GM19328 (cell line): ENCODE data around the gene TNS2.
"Not testable (repeated sequence)": the region's sequence is repeated elsewhere in the genome, so short reads cannot be mapped to it uniquely, and the experiment has no call there.

Source experiments
- ATAC-seq: cut with Tn5 transposase; IDR thresholded peaks from one replicate; pipeline ENCODE4 v1.9.1; 2021; ENCODE audit warnings: mild to moderate bottlenecking, moderate library complexity; ENCODE audit not compliant: unreplicated experiment

Gene TNS2

DNA sequence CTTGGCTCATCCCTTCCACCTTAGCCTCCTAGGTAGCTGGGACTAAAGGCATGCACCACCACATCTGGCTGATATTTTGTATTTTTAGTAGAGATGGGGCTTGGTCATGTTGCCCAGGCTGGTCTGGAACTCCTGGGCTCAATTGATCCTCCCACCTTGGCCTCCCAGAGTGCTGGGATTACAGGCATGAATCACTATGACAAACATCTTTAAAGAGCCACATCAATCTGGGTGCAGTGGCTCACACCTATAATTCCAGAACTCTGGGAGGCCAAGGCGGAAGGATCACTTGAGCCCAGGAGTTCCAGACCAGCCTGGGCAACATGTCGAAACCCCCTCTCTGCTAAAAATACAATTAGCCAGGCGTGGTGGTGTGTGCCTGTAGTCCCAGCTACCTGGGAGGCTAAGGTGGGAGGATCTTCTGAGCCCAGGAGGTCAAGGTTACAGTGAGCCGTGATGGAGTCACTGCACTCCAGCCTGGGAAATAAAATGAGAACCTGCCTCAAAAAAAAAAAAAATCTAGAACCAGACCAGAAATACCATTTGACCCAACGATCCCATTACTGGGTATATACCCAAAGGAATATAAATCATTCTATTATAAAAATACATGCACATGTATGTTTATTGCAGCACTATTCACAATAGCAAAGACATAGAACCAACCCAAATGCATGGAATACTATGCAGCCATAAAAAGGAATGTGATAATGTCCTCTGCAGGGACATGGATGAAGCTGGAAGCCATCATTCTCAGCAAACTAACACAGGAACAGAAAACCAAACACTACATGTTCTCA lies 45.1 kb downstream of the TNS2 start:
- not testable (repeated sequence) for ATAC-seq

DNA sequence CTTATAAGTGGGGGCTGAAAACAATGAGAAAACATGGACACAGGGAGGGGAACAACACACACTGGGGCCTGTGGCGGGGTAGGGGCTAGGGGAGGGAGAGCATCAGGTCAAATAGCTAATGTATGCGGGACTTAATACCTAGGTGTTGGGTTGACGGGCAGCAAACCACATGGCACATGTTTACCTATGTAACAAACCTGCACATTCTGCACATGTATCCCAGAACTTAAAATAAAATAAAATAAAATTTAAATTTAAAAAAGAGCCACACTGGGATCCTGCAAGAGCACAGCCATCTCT lies 45.7 kb downstream of the TNS2 start:
- not testable (repeated sequence) for ATAC-seq

DNA sequence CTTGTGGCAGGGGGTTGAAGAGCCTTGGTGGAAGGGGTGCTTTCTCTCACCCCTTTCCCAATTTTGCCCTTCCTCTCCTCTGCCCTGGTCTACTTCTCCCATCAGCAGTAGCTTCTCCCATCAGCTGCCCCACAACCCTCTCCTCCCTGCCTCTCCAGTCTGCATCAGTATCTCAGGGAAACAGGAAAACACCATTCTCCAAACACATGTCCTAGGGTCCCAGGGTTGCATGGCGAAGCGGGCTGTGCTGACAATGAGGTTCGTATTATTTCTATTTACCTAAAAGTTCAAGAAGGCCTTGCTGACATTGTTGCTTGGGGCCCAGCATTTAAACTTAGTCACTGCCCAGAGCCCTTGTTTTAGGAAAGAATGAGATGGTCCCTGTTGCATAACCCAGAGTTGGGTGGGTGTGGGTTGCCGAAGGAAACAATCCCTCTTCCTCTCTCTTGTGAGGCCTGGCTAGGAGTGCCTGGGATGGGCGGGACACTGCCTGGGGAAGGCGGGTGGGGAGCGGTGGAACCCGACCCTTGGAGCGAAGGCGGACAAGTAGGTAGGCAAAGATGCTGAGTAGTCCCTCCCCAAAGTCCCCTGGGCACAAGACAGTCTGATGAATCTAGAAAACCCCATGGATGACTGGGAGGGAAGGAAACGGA lies 46.4 kb downstream of the TNS2 start:
- ATAC-seq = no peak

DNA sequence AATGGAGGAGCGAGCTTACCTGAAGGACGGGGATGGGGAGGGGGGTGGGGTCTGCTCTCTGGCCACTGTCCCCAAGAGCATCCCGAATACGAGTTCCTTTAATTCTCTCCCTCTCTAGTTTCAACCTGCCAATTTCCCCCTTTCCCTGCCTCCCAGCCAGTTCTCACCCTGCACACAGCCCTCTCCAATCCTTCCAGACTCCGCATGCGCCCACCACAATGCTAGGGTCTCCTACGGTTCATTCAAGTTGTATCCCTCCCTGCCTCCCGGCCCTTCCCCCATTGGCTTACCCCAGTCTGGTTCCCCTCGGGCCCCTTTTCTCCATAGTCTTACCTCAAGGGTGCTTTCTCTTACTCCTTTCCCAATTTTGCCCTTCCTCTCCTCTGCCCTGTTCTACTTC lies 46.9 kb downstream of the TNS2 start:
- no peak for ATAC-seq

DNA sequence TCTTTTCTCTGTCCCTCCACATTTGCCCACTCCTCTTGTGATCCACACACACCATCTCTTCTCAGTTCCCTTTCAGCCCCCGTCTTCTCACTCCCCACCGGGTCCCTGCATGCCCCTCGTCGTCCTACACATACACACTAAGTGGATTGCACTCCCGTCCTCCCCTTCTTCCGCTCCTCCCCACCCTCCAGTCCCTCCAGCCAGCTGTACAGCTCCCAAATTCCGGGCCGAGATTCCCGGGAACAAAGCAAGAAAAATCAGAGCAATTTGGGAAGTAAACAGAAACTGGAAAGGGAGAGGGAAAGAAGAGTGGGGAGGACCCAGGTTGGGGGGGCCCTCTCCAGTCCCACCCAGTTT lies 47.3 kb downstream of the TNS2 start:
- ATAC-seq = no peak

DNA sequence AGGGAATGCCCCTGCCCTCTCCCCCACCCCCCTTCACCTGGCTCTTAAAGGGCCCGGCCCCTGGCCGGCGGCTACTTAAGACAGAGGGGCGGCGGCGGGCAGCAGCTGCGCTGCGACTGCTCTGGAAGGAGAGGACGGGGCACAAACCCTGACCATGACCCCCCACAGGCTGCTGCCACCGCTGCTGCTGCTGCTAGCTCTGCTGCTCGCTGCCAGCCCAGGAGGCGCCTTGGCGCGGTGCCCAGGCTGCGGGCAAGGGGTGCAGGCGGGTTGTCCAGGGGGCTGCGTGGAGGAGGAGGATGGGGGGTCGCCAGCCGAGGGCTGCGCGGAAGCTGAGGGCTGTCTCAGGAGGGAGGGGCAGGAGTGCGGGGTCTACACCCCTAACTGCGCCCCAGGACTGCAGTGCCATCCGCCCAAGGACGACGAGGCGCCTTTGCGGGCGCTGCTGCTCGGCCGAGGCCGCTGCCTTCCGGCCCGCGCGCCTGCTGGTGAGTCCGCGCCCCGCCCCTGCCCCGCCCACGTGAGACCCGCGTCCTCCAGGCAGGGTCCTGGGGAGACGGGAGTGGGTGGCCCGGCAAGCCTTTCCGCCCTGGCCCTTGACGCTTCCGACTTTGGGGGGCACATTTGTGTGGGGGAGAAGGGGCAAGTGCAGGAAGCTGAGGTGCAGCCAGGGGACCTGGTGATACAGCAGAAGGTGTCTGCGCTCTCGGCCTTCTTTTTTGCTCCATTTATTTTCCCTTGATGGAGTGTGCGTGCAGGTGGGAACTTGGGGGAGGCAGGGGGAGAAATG lies 47.9 kb downstream of the TNS2 start, which contains the start of gene IGFBP6:
Gene IGFBP6, plus strand, starts transcription at position 104 of the 790 bp plus-strand sequence. Its CDS starts 51 bp downstream, at position 155.
- ATAC-seq = no peak

DNA sequence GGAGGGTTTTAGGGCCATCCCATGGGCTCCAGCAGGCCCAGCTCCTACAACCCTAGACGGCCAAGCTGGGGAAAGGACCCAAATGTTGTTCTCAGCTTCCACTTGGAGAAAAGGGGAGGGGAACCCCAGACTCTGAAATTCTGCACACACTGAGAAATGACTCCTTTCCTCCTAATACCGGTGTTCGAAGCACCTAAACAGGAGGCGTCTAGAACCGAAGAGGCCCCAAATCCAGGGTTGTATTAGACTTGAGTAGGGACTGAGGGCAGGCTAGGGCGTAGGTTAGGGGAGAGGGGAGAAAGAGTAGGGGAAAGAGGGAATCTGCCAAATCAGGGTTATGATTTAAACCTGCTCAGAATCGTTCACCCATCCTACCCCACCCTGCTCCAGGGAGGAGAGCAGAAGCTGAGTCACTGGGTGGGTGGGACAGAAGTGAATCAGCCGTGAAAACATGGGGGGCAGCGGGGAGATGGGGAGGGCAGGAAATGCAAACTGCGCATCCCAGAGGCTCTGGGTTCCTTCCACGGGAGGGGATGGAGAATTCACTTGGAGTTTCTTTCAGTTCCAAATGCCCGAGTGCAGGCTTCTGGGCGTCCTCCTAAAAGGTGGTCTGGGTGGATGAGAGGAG lies 48.6 kb downstream of the TNS2 start:
- no peak for ATAC-seq

DNA sequence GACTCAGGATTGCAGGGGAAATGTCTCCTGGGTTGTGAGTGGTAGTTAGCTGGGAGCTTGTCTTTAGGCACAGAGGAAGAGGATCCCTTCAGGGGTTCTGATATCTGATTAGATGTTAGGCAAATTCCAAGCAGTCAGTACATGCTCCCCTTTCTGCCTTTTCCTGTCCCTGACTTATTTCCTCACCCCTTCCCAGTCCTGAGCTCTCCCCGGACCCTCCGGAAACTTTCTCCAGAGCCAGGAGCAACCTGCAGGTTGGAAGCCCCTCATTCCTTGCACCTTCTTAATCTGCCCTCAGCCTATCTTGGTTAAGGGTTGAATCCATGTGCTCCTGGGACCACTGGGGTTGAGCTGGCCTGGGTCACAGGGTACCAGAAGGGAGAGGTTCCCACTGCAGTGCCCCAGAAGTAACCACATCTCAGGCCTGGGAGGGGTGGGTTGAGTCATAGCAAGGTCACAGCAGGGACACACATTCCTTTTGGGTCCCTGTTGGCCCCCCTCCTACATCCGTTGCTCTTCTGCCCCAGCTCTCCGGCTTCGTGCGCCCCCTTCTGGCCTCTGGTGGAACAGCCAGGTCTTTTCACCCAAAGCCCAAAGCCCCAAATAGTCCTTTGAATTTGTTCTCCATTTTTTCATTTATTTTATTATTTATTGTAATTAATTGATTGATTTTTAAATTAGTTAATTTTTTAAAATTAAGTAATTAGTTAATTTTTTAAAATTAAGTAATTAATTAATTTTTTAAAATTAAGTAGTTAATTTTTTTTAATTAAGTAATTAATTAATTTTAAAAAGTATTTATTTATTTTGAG lies 49.4 kb downstream of the TNS2 start:
- ATAC-seq = no peak

DNA sequence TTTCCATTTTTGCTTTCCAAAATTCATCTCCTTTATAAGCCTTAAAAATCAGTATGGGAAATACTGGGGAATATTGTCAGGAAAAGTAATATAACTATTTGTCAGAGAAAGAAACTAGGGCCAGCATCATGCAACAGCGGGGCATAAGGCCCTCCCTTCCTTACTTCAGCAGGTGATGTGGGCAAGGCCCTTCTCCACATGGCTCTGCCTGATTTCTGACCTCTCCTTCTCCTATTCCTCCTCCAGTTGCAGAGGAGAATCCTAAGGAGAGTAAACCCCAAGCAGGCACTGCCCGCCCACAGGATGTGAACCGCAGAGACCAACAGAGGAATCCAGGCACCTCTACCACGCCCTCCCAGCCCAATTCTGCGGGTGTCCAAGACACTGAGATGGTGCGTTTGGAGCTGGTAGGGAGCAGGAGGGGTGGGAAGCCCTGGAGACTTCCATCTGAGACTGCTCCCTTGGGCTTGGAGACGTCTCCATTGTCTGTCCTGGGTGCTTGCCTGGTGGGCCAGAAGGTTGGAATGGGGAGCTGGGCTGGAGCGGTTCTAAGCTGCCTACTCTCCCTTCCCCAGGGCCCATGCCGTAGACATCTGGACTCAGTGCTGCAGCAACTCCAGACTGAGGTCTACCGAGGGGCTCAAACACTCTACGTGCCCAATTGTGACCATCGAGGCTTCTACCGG lies 50.7 kb downstream of the TNS2 start:
- no peak for ATAC-seq

DNA sequence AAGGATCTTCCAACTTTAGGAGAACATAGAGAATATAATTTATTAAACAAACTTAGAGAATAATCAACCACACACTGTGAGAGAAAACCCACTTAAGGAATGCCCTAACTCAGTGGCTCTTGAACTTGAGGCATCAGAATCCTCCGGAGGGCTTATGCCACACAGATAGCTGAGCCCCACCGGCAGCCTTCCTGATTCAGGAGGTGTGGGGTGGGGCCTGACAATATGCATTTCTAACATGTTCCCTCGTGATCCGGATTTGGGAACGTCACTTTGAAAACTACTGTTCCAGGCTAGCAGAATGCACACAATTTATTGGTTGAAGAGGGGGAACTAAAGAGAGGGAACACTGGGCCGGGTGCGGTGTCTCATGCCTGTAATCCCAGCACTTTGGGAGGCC lies 51.4 kb downstream of the TNS2 start:
- no peak for ATAC-seq

DNA sequence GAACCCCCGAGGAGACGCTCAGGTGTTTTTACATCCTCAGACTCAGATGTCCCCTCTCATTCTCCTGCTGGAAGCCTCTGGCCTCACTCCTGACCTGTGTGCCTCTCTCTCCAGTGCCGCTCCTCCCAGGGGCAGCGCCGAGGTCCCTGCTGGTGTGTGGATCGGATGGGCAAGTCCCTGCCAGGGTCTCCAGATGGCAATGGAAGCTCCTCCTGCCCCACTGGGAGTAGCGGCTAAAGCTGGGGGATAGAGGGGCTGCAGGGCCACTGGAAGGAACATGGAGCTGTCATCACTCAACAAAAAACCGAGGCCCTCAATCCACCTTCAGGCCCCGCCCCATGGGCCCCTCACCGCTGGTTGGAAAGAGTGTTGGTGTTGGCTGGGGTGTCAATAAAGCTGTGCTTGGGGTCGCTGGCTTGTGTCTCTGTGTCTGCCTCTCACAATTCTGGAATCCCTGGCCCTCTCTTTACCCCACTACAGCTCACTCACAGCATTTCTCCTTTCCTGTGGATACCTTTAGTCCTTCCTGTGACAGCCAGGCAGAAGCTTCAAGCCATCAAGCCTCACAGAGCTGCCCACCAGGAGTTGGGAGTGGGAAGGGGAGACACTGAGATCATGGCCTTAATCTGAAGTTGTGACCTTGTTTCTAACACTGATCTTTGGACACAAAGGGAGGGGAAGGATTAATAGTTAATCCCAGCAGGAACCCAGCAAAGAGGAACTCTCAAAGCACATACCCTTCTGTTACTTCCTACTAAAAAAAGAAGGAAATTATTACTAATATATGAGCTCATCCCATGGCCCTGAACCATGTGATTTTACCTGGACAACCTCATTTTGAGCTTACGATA lies 52.3 kb downstream of the TNS2 start:
- ATAC-seq = no peak

DNA sequence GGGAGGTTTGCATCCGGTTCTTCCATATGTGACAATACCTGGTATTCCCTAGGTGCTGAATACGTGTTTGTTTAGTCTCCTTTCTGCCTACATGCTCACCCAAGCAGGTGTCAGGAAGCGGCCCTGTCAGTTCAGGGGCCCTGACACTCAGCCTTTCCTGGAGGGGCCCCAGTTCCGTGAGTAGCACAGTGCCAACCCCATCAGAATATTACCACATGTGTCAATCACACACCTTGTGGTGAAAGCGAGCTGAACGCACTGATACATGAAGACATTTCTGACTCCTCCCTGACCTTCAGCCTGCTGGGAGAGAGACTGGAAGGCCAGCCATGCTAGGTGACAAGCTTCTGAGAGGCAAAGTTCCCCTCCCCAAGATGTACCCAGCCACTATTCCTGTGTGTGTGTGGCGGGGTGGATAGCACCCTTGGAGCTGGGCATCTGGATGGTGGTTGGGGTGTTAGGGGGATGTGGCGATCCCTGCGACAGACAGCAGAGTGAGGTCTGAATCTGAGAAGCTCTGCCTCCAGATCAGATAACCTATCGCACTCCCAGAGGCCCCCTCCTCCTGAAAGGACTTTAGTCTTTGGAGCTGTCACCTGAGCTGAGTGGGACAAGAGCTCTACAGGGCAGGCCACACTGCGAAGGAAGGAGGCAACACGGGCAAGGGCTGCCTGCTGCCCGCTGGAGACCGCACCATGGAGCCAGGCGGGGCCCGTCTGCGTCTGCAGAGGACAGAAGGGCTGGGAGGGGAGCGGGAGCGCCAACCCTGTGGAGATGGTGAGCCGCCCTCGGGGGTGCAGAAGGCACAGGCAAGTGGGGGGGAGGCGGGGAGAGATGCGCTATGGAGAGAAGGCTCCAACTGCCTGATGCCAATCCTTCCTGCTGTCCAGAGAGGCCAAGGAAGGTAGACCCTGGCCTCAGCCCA lies 53.3 kb downstream of the TNS2 start, which contains the start of gene SOAT2:
Gene SOAT2, plus strand, starts transcription at position 604 of the 925 bp plus-strand sequence. Its CDS starts 92 bp downstream, at position 696.
- ATAC-seq = no peak

DNA sequence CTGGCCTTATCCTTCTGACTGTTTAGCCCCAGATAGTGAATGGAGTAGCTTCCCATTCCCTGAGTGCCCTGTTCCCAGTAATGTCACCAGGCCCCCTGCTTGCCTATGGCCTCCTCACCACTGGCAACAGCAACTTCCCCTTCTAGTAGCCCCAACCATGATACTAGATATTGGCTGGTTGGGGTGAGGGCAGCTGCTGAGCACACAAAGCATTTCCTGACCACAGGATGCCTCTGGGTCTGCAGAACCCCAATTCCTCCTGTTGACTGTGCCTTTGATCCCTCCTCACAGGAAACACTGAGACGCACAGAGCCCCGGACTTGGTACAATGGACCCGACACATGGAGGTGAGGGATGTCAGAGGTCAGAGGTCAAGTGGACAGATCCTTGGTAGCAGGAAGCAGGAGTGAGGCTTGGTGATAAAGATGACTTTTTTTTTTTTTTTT lies 54.0 kb downstream of the TNS2 start:
- no peak for ATAC-seq

DNA sequence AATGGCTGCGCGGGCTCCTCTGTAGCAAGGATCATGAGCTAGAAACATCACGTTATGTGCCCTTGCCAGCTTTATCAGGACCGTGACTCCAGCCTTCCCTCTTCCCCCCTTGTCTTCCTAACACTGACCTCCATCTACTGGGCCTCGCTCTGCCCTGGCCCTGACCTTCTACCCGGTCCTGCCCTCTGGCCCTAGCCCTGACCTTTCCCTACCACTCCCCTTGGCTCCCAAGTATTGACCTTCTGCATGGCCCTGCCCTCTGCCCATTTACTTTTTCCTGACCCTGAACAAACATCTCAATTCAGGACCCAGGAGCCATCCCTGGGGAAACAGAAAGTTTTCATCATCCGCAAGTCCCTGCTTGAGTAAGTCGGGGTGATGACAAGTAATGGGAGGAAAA lies 55.4 kb downstream of the TNS2 start:
- ATAC-seq = no peak

DNA sequence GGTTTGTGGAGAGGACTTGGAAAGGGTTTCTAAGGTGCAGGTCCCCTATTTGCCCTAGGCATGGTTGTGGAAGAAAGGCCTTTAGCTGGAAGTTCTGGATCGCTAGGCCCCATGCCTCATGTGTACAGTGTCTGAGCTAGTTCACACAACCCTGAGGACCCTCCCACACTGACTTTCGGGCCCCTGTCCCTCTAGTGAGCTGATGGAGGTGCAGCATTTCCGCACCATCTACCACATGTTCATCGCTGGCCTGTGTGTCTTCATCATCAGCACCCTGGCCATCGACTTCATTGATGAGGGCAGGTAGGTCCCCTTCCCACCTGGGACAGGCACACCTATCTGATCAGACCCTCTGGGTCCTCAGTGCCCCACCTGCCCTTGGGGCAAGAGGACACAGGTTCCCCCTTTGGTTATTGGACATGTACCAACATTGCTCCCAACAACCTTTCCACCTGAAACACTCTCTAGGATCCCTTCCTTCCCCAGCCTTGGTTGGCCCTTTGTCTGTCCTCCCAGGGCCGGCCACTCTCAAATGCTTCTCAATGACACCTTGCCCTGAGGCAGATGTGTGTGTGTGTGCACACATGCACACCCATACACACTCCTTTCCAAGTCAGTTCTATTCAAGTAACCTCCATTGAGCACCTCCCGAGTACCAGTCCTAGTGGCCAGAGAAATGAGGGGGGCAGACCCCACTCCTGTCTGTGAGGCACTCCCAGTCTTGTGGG lies 56.0 kb downstream of the TNS2 start:
- no peak for ATAC-seq

DNA sequence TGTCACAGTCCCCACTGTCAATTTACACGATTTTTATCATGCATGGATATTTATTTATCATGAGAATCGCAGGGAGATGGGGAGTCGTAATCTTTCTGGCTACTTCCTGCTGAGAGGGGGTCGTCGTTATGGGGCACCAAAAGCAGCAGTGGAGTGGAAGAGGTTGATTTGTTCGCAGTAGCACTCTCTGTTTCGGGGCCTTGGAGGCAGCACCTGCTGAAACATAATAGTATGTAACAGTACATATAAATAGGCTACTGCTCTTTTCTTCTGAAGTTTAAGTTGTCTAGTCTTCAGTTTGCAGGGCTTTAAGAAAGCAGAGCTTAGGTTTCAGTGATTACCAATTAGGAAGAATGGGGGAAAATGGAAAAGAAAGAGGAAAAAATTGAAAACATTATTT lies 57.3 kb downstream of the TNS2 start:
- ATAC-seq = no peak

DNA sequence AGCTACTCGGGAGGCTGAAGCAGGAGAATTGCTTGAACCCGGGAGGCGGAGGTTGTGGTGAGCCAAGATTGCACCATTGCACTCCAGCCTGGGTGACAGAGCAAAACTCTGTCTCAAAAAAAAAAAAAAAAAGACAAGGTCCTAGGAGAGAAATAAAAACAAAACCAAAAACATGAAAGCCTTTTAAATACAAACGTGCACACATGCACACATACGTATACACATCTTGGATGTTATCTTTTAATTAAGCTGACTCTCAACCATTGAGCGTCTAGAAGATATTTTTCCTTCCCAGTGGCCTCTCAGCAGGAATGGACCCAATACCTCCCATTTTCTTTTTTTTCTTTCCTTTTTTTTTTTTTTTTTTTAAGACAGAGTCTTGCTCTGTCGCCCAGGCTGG lies 62.6 kb downstream of the TNS2 start:
- ATAC-seq = not testable (repeated sequence)
